Gastroesophageal sphincter (tissue), 3 donors: ENCODE measurements around the gene SND1.

Experiments used
- EP300 ChIP-seq: sonication (generic); formaldehyde crosslinking; IDR thresholded peaks from one replicate; pipeline ENCODE4 v1.6.1; 2017; ENCODE audit warnings: antibody characterized with exemption, mild to moderate bottlenecking
- POLR2A ChIP-seq, 2 donors: fragments of 450-650 bp; IDR thresholded peaks; one replicate each; pipeline ENCODE4 v1.6.1; 2017; ENCODE audit warnings: antibody characterized with exemption in 2 of 2, mild to moderate bottlenecking in 2 of 2, moderate library complexity in 1 of 2
- POLR2AphosphoS5 ChIP-seq: sonication (generic); formaldehyde crosslinking; IDR thresholded peaks from one replicate; pipeline ENCODE4 v1.6.1; 2017; ENCODE audit warnings: antibody characterized with exemption
- TF ChIP-seq, protein P1 (sequence below), 4 experiments: fragments of 200-600 bp in 2 of 4; fragments of 450-650 bp in 2 of 4; sonication (generic) in 1 of 4; IDR thresholded peaks; one replicate each; pipeline ENCODE4 v1.5.1; 2017 to 2019; ENCODE audit warnings: antibody characterized with exemption in 4 of 4, mild to moderate bottlenecking in 2 of 4, moderate library complexity in 2 of 4

DNA sequence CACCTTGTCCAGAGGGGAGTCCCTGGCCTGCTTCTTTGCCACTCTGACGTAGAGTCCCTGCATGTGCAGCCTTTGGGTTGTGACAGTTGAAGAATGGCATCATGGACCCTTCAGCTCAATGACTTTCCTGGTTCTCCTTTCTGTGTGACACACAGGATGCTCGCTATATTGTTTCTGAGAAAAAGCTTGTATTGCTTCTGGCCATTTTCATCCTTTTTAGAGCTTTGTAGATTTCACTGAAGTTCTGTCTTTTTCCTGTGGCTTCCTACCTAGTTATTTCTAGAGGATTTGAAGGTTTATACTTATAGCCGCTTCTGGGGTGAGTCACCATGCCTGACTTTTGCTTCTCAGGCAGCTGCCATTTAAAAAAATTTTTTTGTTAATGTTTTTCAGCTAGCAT, 27.0 kb downstream of the SND1 start:
- TF ChIP-seq, protein P1, sequence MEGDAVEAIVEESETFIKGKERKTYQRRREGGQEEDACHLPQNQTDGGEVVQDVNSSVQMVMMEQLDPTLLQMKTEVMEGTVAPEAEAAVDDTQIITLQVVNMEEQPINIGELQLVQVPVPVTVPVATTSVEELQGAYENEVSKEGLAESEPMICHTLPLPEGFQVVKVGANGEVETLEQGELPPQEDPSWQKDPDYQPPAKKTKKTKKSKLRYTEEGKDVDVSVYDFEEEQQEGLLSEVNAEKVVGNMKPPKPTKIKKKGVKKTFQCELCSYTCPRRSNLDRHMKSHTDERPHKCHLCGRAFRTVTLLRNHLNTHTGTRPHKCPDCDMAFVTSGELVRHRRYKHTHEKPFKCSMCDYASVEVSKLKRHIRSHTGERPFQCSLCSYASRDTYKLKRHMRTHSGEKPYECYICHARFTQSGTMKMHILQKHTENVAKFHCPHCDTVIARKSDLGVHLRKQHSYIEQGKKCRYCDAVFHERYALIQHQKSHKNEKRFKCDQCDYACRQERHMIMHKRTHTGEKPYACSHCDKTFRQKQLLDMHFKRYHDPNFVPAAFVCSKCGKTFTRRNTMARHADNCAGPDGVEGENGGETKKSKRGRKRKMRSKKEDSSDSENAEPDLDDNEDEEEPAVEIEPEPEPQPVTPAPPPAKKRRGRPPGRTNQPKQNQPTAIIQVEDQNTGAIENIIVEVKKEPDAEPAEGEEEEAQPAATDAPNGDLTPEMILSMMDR (IDR thresholded peaks at IDR 0.05) = no peak
- TF ChIP-seq POLR2A (IDR thresholded peaks at IDR 0.05) (no peak), EP300 (no peak), POLR2AphosphoS5 (no peak)
